Stimulated activated CD4-positive, alpha-beta T cell treated with anti-CD3 and anti-CD28 coated beads, TNF-alpha, amount 100 ng/mL, for 48 hours (primary cell): Measurements from ENCODE around the gene FGFR4.

ENCODE experiments used
- DNase-seq, 3 donors: peaks; one replicate each; pipeline ENCODE4 v3.0.0-alpha.2; 2020; ENCODE audit warnings: low read depth in 3 of 3

Gene FGFR4

GRCh38 chr5:177085985-177086653 is 596 bp upstream of the FGFR4 start:
- no peak for DNase-seq

GRCh38 chr5:177087398-177088005 is 787 bp downstream of the FGFR4 start:
- no peak for DNase-seq

GRCh38 chr5:177089127-177089526 is 2.4 kb downstream of the FGFR4 start:
- no peak for DNase-seq

GRCh38 chr5:177089825-177090641 is 3.3 kb downstream of the FGFR4 start:
- DNase-seq = no peak

GRCh38 chr5:177090813-177091212 is 4.1 kb downstream of the FGFR4 start:
- no peak for DNase-seq

GRCh38 chr5:177091232-177091631 is 4.5 kb downstream of the FGFR4 start:
- DNase-seq = no peak

- no peak for DNase-seq
Measured at GRCh38 chr5:177092178-177093081, 5.7 kb downstream of the FGFR4 start.

GRCh38 chr5:177093082-177093712 is 6.5 kb downstream of the FGFR4 start:
- no peak for DNase-seq

- DNase-seq = no peak
Measured at GRCh38 chr5:177093803-177094202, 7.1 kb downstream of the FGFR4 start.

GRCh38 chr5:177094224-177095087 is 7.7 kb downstream of the FGFR4 start:
- DNase-seq = no peak

GRCh38 chr5:177095088-177095669 is 8.5 kb downstream of the FGFR4 start:
- DNase-seq = no peak

GRCh38 chr5:177096162-177097015 is 9.7 kb downstream of the FGFR4 start:
- DNase-seq = no peak

- no peak for DNase-seq
Measured at GRCh38 chr5:177097016-177097985, 10.6 kb downstream of the FGFR4 start.

- no peak for DNase-seq
Measured at GRCh38 chr5:177098120-177098469, 11.4 kb downstream of the FGFR4 start.

- no peak for DNase-seq
Measured at GRCh38 chr5:177098470-177099141, 11.9 kb downstream of the FGFR4 start.

- DNase-seq = no peak
Measured at GRCh38 chr5:177099422-177100093, 12.8 kb downstream of the FGFR4 start.

GRCh38 chr5:177100714-177101121 is 14.0 kb downstream of the FGFR4 start:
- DNase-seq = no peak
